HepG2 (cell line): ENCODE data around the gene BEAN1. TPM values are rescaled to one million over a fixed set of nuclear protein-coding genes. Genes with fewer than 3 reads are reported as not detected.

Experiments
- ATF3 ChIP-seq: sonication (generic); formaldehyde crosslinking; IDR thresholded peaks from 2 replicates; pipeline ENCODE4 v1.4.0; 2020; ENCODE audit warnings: missing genetic modification reagents
- CBFB ChIP-seq: sonication (generic); formaldehyde crosslinking; IDR thresholded peaks from 2 replicates; pipeline ENCODE4 v1.4.0; 2020; ENCODE audit warnings: missing genetic modification reagents
- CENPT ChIP-seq: sonication (generic); formaldehyde crosslinking; IDR thresholded peaks from 2 replicates; pipeline ENCODE4 v1.8.0; 2022; ENCODE audit warnings: low read depth, mild to moderate bottlenecking, moderate library complexity, missing genetic modification reagents
- CHD4 ChIP-seq: fragments of 200-600 bp; sonication (generic); IDR thresholded peaks from 2 replicates; pipeline ENCODE4 v1.7.0; 2017; ENCODE audit warnings: mild to moderate bottlenecking, low read length, borderline replicate concordance
- DPF2 ChIP-seq: sonication (generic); formaldehyde crosslinking; IDR thresholded peaks from 2 replicates; pipeline ENCODE4 v1.4.0; 2020; ENCODE audit warnings: mild to moderate bottlenecking, low read depth, missing genetic modification reagents, borderline replicate concordance
- ELF3 ChIP-seq: IDR thresholded peaks from 2 replicates; pipeline ENCODE4 v1.6.1; 2016; ENCODE audit warnings: missing genetic modification reagents, missing compliant biosample characterization
- GLI4 ChIP-seq: sonication (generic); formaldehyde crosslinking; IDR thresholded peaks from 2 replicates; pipeline ENCODE4 v1.5.1; 2020; ENCODE audit warnings: missing genetic modification reagents, mild to moderate bottlenecking, moderate library complexity, borderline replicate concordance
- HHEX ChIP-seq: IDR thresholded peaks from 2 replicates; pipeline ENCODE4 v1.6.1; 2016; ENCODE audit warnings: control low read depth
- HOMEZ ChIP-seq: IDR thresholded peaks from 2 replicates; pipeline ENCODE4 v1.6.1; 2016; ENCODE audit warnings: low read depth
- IKZF1 ChIP-seq: fragments of 450-650 bp; IDR thresholded peaks from 2 replicates; pipeline ENCODE4 v1.7.1; 2016
- LBX2 ChIP-seq: sonication (generic); formaldehyde crosslinking; IDR thresholded peaks from 2 replicates; pipeline ENCODE4 v1.5.0; 2020; ENCODE audit warnings: missing genetic modification reagents, mild to moderate bottlenecking, borderline replicate concordance
- MAZ ChIP-seq, 2 experiments: sonication (generic) in 1 of 2; formaldehyde crosslinking in 1 of 2; IDR thresholded peaks; 2 replicates each; pipeline versions ENCODE4 v1.5.0 to v1.6.1; 2012 to 2020; ENCODE audit warnings: low read depth in 2 of 2, mild to moderate bottlenecking in 2 of 2, borderline replicate concordance in 1 of 2, improper control_type of control experiment in 1 of 2, low read length in 1 of 2, missing genetic modification reagents in 1 of 2, moderate library complexity in 1 of 2
- MED1 ChIP-seq: sonication (generic); formaldehyde crosslinking; IDR thresholded peaks from 2 replicates; pipeline ENCODE4 v1.4.0; 2020; ENCODE audit warnings: missing genetic modification reagents
- MTERF4 ChIP-seq: sonication (generic); formaldehyde crosslinking; IDR thresholded peaks from 2 replicates; pipeline ENCODE4 v1.8.0; 2023; ENCODE audit warnings: mild to moderate bottlenecking, missing genetic modification reagents
- NFKBIZ ChIP-seq: IDR thresholded peaks from 2 replicates; pipeline ENCODE4 v1.6.1; 2018; ENCODE audit warnings: missing genetic modification reagents, missing compliant biosample characterization
- SOX6 ChIP-seq, 2 experiments: fragments of 450-650 bp in 1 of 2; sonication (generic) in 1 of 2; formaldehyde crosslinking in 1 of 2; IDR thresholded peaks; 2 replicates each; pipeline versions ENCODE4 v1.4.0 to v1.6.1; 2017 to 2020; ENCODE audit warnings: antibody characterized with exemption in 1 of 2, mild to moderate bottlenecking in 1 of 2, missing genetic modification reagents in 1 of 2
- STAT5B ChIP-seq: sonication (generic); formaldehyde crosslinking; IDR thresholded peaks from 2 replicates; pipeline ENCODE4 v1.4.0; 2020; ENCODE audit warnings: missing genetic modification reagents
- TIGD3 ChIP-seq: sonication (generic); formaldehyde crosslinking; IDR thresholded peaks from 2 replicates; pipeline ENCODE4 v1.5.1; 2020; ENCODE audit warnings: mild to moderate bottlenecking, missing genetic modification reagents, borderline replicate concordance
- ZKSCAN8 ChIP-seq: IDR thresholded peaks from 2 replicates; pipeline ENCODE4 v1.6.1; 2016; ENCODE audit warnings: borderline replicate concordance, missing genetic modification reagents, missing compliant biosample characterization
- ZNF225 ChIP-seq: sonication (generic); formaldehyde crosslinking; IDR thresholded peaks from 2 replicates; pipeline ENCODE4 v1.4.0; 2020; ENCODE audit warnings: mild to moderate bottlenecking, missing genetic modification reagents
- ZNF317 ChIP-seq: sonication (generic); formaldehyde crosslinking; IDR thresholded peaks from 2 replicates; pipeline ENCODE4 v1.5.0; 2020; ENCODE audit warnings: mild to moderate bottlenecking, missing genetic modification reagents
- ZNF552 ChIP-seq: sonication (generic); formaldehyde crosslinking; IDR thresholded peaks from 2 replicates; pipeline ENCODE4 v1.9.0; 2022; ENCODE audit warnings: missing genetic modification reagents, mild to moderate bottlenecking, borderline replicate concordance
- ZNF652 ChIP-seq: IDR thresholded peaks from 2 replicates; pipeline ENCODE4 v1.6.1; 2016; ENCODE audit warnings: low read depth, borderline replicate concordance
- ZNF781 ChIP-seq: sonication (generic); formaldehyde crosslinking; IDR thresholded peaks from 2 replicates; pipeline ENCODE4 v1.5.1; 2020; ENCODE audit warnings: borderline replicate concordance, mild to moderate bottlenecking, missing genetic modification reagents; ENCODE audit errors: not compliant biosample characterization
- ZSCAN31 ChIP-seq: sonication (generic); formaldehyde crosslinking; IDR thresholded peaks from 2 replicates; pipeline ENCODE4 v1.5.0; 2020; ENCODE audit warnings: low read depth, mild to moderate bottlenecking, missing genetic modification reagents
- polyA plus RNA-seq, 8 experiments: library from polyadenylated mRNA; depleted of rRNA in 3 of 8; stranded (reverse) in 7 of 8; unstranded in 1 of 8; fragments of >200 nt; fragmentation: Illumina TruSeq in 4 of 8; extraction: Trizol in 4 of 8; gene quantifications; 2 replicates each; pipeline versions ENCODE4 v1.2.1 to v1.2.3, GENCODE V29; 2011 to 2016; ENCODE audit warnings: low read depth in 4 of 8, missing spikeins in 1 of 8, mixed read lengths in 1 of 8; ENCODE audit not compliant: insufficient read depth in 1 of 8
- total RNA-seq, 5 experiments: library from RNA; depleted of rRNA; stranded (reverse); fragments of >200 nt; fragmentation: Illumina TruSeq; extraction: Trizol; gene quantifications; 2 replicates each; pipeline ENCODE4 v1.2.3, GENCODE V29; 2016; ENCODE audit warnings: low read depth in 1 of 5

The BEAN1 gene
- total and polyA plus RNA-seq, 2 of the 13 experiments (the other 11 are each of a cell fraction or from before 2014, with no cell fraction given), result 0.53 to 1.4 TPM

- TF ChIP-seq CHD4 (peak; percentile 63; the same call in 1 of the 2 replicates), GLI4 (CRISPR knock-in tag) (0 out of 2 replicates have a peak, but pooled peaks have one; percentile 42), TIGD3 (CRISPR knock-in tag) (no peak), SOX6 (IDR thresholded peaks at IDR 0.05) (no peak), SOX6 (CRISPR knock-in tag; IDR thresholded peaks at IDR 0.05) (no peak), ZSCAN31 (CRISPR knock-in tag) (no peak), IKZF1 (no peak), ZNF781 (CRISPR knock-in tag) (no peak), CBFB (CRISPR knock-in tag) (no peak), ZKSCAN8 (CRISPR knock-in tag) (no peak), ELF3 (CRISPR knock-in tag) (no peak), DPF2 (no peak), MAZ (IDR thresholded peaks at IDR 0.05; ENCODE audit: borderline replicate concordance, low read depth, low read length) (no peak), MAZ (CRISPR knock-in tag; IDR thresholded peaks at IDR 0.05; ENCODE audit: low read depth) (no peak), LBX2 (CRISPR knock-in tag) (peak; percentile 65; the same call in 1 of the 2 replicates), STAT5B (CRISPR knock-in tag) (no peak), HOMEZ (CRISPR knock-in tag) (no peak), ZNF317 (CRISPR knock-in tag) (no peak), ZNF652 (CRISPR knock-in tag) (no peak), MED1 (CRISPR knock-in tag) (no peak), ATF3 (CRISPR knock-in tag) (no peak), ZNF225 (CRISPR knock-in tag) (peak; percentile 39), NFKBIZ (CRISPR knock-in tag) (no peak), MTERF4 (CRISPR knock-in tag) (peak; percentile 79; the same call in 1 of the 2 replicates), CENPT (CRISPR knock-in tag) (no peak), ZNF552 (CRISPR knock-in tag) (no peak), HHEX (CRISPR knock-in tag) (no peak)
These were observed 89.4 kb downstream of the BEAN1 start (continued) for GRCh38 chr16:66516509-66516807.
